Left ventricle myocardium inferior (tissue), 1 donor: ENCODE results near the gene NEMP1. TPM values are rescaled to one million over a fixed set of nuclear protein-coding genes. Genes with fewer than 3 reads are reported as not detected.
"Not testable (repeated sequence)": the region's sequence is repeated elsewhere in the genome, so short reads cannot be mapped to it uniquely, and the experiment has no call there.

Experiments
- DNase-seq: peaks from one replicate; pipeline ENCODE4 v3.0.0-alpha.2; 2020
- H3K27ac ChIP-seq: fragments of 200-600 bp; replicated peaks from 2 replicates; pipeline ENCODE4 v1.8.0; 2021
- H3K27me3 ChIP-seq: fragments of 200-600 bp; 2 replicates; pipeline ENCODE4 v1.8.0; 2021; ENCODE audit warnings: low read depth
- H3K36me3 ChIP-seq: fragments of 200-600 bp; 2 replicates; pipeline ENCODE4 v1.8.0; 2021
- H3K4me1 ChIP-seq: fragments of 200-600 bp; 2 replicates; pipeline ENCODE4 v1.8.0; 2021
- H3K4me3 ChIP-seq: fragments of 200-600 bp; 2 replicates; pipeline ENCODE4 v1.8.0; 2021; ENCODE audit warnings: mild to moderate bottlenecking, moderate library complexity
- H3K9me3 ChIP-seq: fragments of 200-600 bp; replicated peaks from 2 replicates; pipeline ENCODE4 v1.8.0; 2021
- CTCF ChIP-seq: fragments of 200-600 bp; IDR thresholded peaks from 2 replicates; pipeline ENCODE4 v1.8.0; 2021; ENCODE audit warnings: antibody characterized with exemption, mild to moderate bottlenecking, borderline replicate concordance
- intact Hi-C: fragments of 100-400 bp; cut with micrococcal nuclease; formaldehyde crosslinking; loops from one replicate; pipeline ENCODE4 v1.11.0; 2022
- total RNA-seq: library from RNA; stranded (reverse); fragmentation: NEBNext Ultra II Directional; extraction: Animal tissue kit (Norgen Biotek cat#: 25700); gene quantifications from one replicate; pipeline ENCODE4 v1.2.1, GENCODE V29; 2021
- donor health status: DM: no; HTN: yes; CAD: no; lungs with severe emphysema.

NEMP1 gene
- total RNA-seq, 1 donor from 2014 or later, result 3.3 TPM

- TF ChIP-seq CTCF, result no peak
- intact Hi-C loops, result no loop called here
- no peak overlapping the region for H3K4me3 ChIP-seq
- H3K27ac ChIP-seq, result no peak overlapping the region
- H3K9me3 ChIP-seq, result no peaks in the 10 kb centered on the region
- peaks cover 20% of the 10 kb centered on the region for H3K36me3 ChIP-seq
- no peaks in the 10 kb centered on the region for H3K27me3 ChIP-seq
- DNase-seq, result no peak
- peaks cover under 1% of the 10 kb centered on the region for H3K4me1 ChIP-seq
Observed at GRCh38 chr12:57063991-57064685, 14.5 kb downstream of the NEMP1 start.

- Histone ChIP-seq H3K9me3 (no peaks in the 10 kb centered on the region), H3K27me3 (no peaks in the 10 kb centered on the region), H3K4me1 (no peaks in the 10 kb centered on the region), H3K36me3 (peaks cover 28% of the 10 kb centered on the region), H3K27ac (no peak overlapping the region), H3K4me3 (no peak overlapping the region)
- no peak for DNase-seq
- intact Hi-C loops, result no loop called here
- TF ChIP-seq CTCF, result no peak
Observed at GRCh38 chr12:57058454-57058853, 20.1 kb downstream of the NEMP1 start.

- no peak overlapping the region for H3K4me3 ChIP-seq
- no peak overlapping the region for H3K27ac ChIP-seq
- peaks cover 28% of the 10 kb centered on the region for H3K36me3 ChIP-seq
Observed at GRCh38 chr12:57057067-57057751, 21.4 kb downstream of the NEMP1 start.

GRCh38 chr12:57055824-57056223, 22.8 kb downstream of the NEMP1 start:
- H3K4me1 ChIP-seq, result no peaks in the 10 kb centered on the region
- no peak overlapping the region for H3K4me3 ChIP-seq
- no peaks in the 10 kb centered on the region for H3K9me3 ChIP-seq
- no peaks in the 10 kb centered on the region for H3K27me3 ChIP-seq
- intact Hi-C loops, result no loop called here
- no peak for TF ChIP-seq CTCF
- peaks cover 28% of the 10 kb centered on the region for H3K36me3 ChIP-seq
- DNase-seq, result no peak
- H3K27ac ChIP-seq, result no peak overlapping the region

More at GRCh38 chr12:57057067-57057751, 21.4 kb downstream of the NEMP1 start:
- Histone ChIP-seq H3K9me3 (no peaks in the 10 kb centered on the region), H3K27me3 (no peaks in the 10 kb centered on the region), H3K4me1 (no peaks in the 10 kb centered on the region)
- DNase-seq, result no peak
- intact Hi-C loops, result no loop called here
- TF ChIP-seq CTCF, result no peak

GRCh38 chr12:57053901-57054300, 24.7 kb downstream of the NEMP1 start:
- intact Hi-C loops, H3K4me1 ChIP-seq, H3K9me3 ChIP-seq, H3K4me3 ChIP-seq, H3K27me3 ChIP-seq, H3K27ac ChIP-seq, DNase-seq: not testable (repeated sequence)
- peaks cover 15% of the 10 kb centered on the region for H3K36me3 ChIP-seq

- H3K4me3 ChIP-seq, H3K4me1 ChIP-seq, intact Hi-C loops, H3K27me3 ChIP-seq, H3K9me3 ChIP-seq, H3K27ac ChIP-seq, H3K36me3 ChIP-seq, DNase-seq: not testable (repeated sequence)
Observed at GRCh38 chr12:57053146-57053545, 25.4 kb downstream of the NEMP1 start.
